ENCODE measurements around the gene CCDC85B.

Gene CCDC85B

GRCh38 chr11:65886826-65887722 lies 3.4 kb upstream of the CCDC85B start:
- TF ChIP-seq CTCF (IDR thresholded peaks at IDR 0.05; ENCODE audit: low read depth, low read length): no peak
- peak overlapping the region; percentile 78 for H3K4me3 ChIP-seq (ENCODE audit: low read depth, low read length)

- no peak for TF ChIP-seq CTCF (IDR thresholded peaks at IDR 0.05; ENCODE audit: low read depth, low read length)
- H3K4me3 ChIP-seq (ENCODE audit: low read depth, low read length): peak overlapping the region; percentile 78
Observed at GRCh38 chr11:65887723-65888162, 2.7 kb upstream of the CCDC85B start.

- H3K4me3 ChIP-seq (ENCODE audit: low read depth, low read length): peak within 1 kb of the TSS; percentile 78
- peak; percentile 78 for TF ChIP-seq CTCF (IDR thresholded peaks at IDR 0.05; ENCODE audit: low read depth, low read length)
Observed at GRCh38 chr11:65888163-65888814, 2.2 kb upstream of the CCDC85B start, which contains the start of gene FIBP. TSS of gene FIBP (minus strand) at chr11:65888471. CDS start at chr11:65888418, 53 bp downstream.

- peak overlapping the region; percentile 60 for H3K4me3 ChIP-seq (ENCODE audit: low read depth, low read length)
- TF ChIP-seq CTCF (IDR thresholded peaks at IDR 0.05; ENCODE audit: low read depth, low read length): 0 out of 2 replicates have a peak, but pooled peaks have one; percentile 13
Observed at GRCh38 chr11:65891219-65892136, 1.0 kb downstream of the CCDC85B start.

GRCh38 chr11:65892137-65892540 lies 1.7 kb downstream of the CCDC85B start:
- peak overlapping the region; percentile 60 for H3K4me3 ChIP-seq (ENCODE audit: low read depth, low read length)

GRCh38 chr11:65892661-65893317 lies 2.3 kb downstream of the CCDC85B start:
- no peak for TF ChIP-seq CTCF (IDR thresholded peaks at IDR 0.05; ENCODE audit: low read depth, low read length)
- H3K4me3 ChIP-seq (ENCODE audit: low read depth, low read length): peak overlapping the region; percentile 60
